ENCODE results near the gene AGXT2. TPM values are rescaled to one million over a fixed set of nuclear protein-coding genes. Genes with fewer than 3 reads are reported as not detected.
A peak's percentile ranks its signal among the peaks of the same experiment; 100 is the strongest.

Gene AGXT2
- total and polyA plus RNA-seq, 10 of the 15 experiments (the other 5 are each of a cell fraction or from before 2014, with no cell fraction given), result not detected

GRCh38 chr5:35066260-35066795 lies 18.6 kb upstream of the AGXT2 start:
- whole genome bisulfite sequencing (ENCODE audit: insufficient coverage, insufficient replicate concordance, low lambda C conversion rate, missing lambda C conversion rate), result 71% methylated on average over 3 of the region's 5 CpGs
- Histone ChIP-seq H2AFZ (ENCODE audit: control insufficient read depth, low read depth, low read length) (no peak overlapping the region), H3K4me3 (no peak overlapping the region), H3K9me3 (replicated peaks; ENCODE audit: control insufficient read depth, insufficient read depth, low read length) (no peaks in the 10 kb centered on the region), H3K79me2 (ENCODE audit: control insufficient read depth, insufficient read depth, low read length) (no peaks in the 10 kb centered on the region), H3K4me2 (ENCODE audit: control insufficient read depth, insufficient read depth) (no peak overlapping the region), H3K9ac (ENCODE audit: control insufficient read depth, insufficient read depth, low read length) (no peak overlapping the region), H3K27ac (ENCODE audit: control insufficient read depth, insufficient read depth) (no peak overlapping the region), H3K36me3 (ENCODE audit: control insufficient read depth in 2 of 2, insufficient read depth in 2 of 2, low read length in 1 of 2) (peaks cover 0 to 2% of the 10 kb centered on the region in 2 experiments; a peak in 1 of 4 replicates), H4K20me1 (ENCODE audit: control insufficient read depth, insufficient read depth) (no peaks in the 10 kb centered on the region), H3K27me3 (replicated peaks in 1 of 2; ENCODE audit: control insufficient read depth in 2 of 2, insufficient read depth in 2 of 2, low read length in 1 of 2) (no peaks in the 10 kb centered on the region), H3K4me1 (ENCODE audit: control insufficient read depth, insufficient read depth, low read length) (no peaks in the 10 kb centered on the region)
- no TSS peak for BruUV-seq (replicated peaks)
- DNase-seq (ENCODE audit: low read depth, low spot score), result no peak
- ChIA-PET RAD21 (ENCODE audit: unreplicated experiment) (no interaction called here), CTCF (interaction anchor here (0.7 kb wide), 1 partner anchor 417 kb away, joined by 3 read pairs; no protein-coding TSS in a partner anchor), POLR2A (no interaction called here), SMC1A (ENCODE audit: uncharacterized antibody, unreplicated experiment) (interaction anchor here (1.0 kb wide), 1 partner anchor 16 kb away, joined by 3 read pairs; no protein-coding TSS in a partner anchor)
- intact Hi-C loops (cut with micrococcal nuclease; ENCODE audit: unreplicated experiment), result no loop called here
- no peak for FAIRE-seq
- ATAC-seq, result peak; percentile 97
- in situ Hi-C loops (cut with MboI), result no loop called here
- TF ChIP-seq RUNX3 (IDR thresholded peaks at IDR 0.05; ENCODE audit: low read length) (no peak), TAF1 (IDR thresholded peaks at IDR 0.05; ENCODE audit: borderline replicate concordance, low read depth, low read length) (no peak), IKZF2 (IDR thresholded peaks at IDR 0.05) (peak; percentile 44 to 62; a peak in 3 of 4 replicates), NBN (IDR thresholded peaks at IDR 0.05) (0 out of 2 replicates have a peak, but pooled peaks have one; percentile 43), ZNF217 (IDR thresholded peaks at IDR 0.05) (no peak), IKZF1 (conservative IDR thresholded peaks at IDR 0.05) (peak; percentile 52; the same call in 1 of the 2 replicates), E4F1 (IDR thresholded peaks at IDR 0.05; ENCODE audit: borderline replicate concordance, partially characterized antibody) (no peak), RFX5 (IDR thresholded peaks at IDR 0.05; ENCODE audit: low read depth, low read length) (no peak), SPI1 (IDR thresholded peaks at IDR 0.05; ENCODE audit: borderline replicate concordance, insufficient read depth, low read depth, low read length) (no peak), ZSCAN29 (IDR thresholded peaks at IDR 0.05) (no peak), KDM1A (IDR thresholded peaks at IDR 0.05; ENCODE audit: borderline replicate concordance) (no peak), IRF3 (IDR thresholded peaks at IDR 0.05) (no peak), MLLT1 (IDR thresholded peaks at IDR 0.05) (0 out of 2 replicates have a peak, but pooled peaks have one; percentile 48), NR2F1 (conservative IDR thresholded peaks at IDR 0.05) (no peak), REST (IDR thresholded peaks at IDR 0.05; ENCODE audit: low read depth, low read length) (no peak), TCF3 (IDR thresholded peaks at IDR 0.05; ENCODE audit: borderline replicate concordance, insufficient read depth, low read depth, low read length) (no peak), SMARCA5 (IDR thresholded peaks at IDR 0.05) (no peak), CBX3 (IDR thresholded peaks at IDR 0.05; ENCODE audit: borderline replicate concordance, low read depth) (no peak)

Data from GM12878 (cell line).